HG03354 (cell line): ENCODE data around the gene VENTX.
"Not testable (repeated sequence)": the region's sequence is repeated elsewhere in the genome, so short reads cannot be mapped to it uniquely, and the experiment has no call there.

Experiments
- ATAC-seq: cut with Tn5 transposase; IDR thresholded peaks from one replicate; pipeline ENCODE4 v1.9.1; 2021; ENCODE audit warnings: mild to moderate bottlenecking; ENCODE audit not compliant: unreplicated experiment, poor library complexity, severe bottlenecking

The VENTX gene

GRCh38 chr10:133213641-133214467 is 23.8 kb upstream of the VENTX start:
- no peak for ATAC-seq

- no peak for ATAC-seq
These were observed 22.9 kb upstream of the VENTX start for GRCh38 chr10:133214468-133215410.

- ATAC-seq = no peak
These were observed 22.1 kb upstream of the VENTX start for GRCh38 chr10:133215586-133215985.

GRCh38 chr10:133216776-133217175 is 20.9 kb upstream of the VENTX start:
- ATAC-seq = no peak

GRCh38 chr10:133217800-133218589 is 19.7 kb upstream of the VENTX start:
- ATAC-seq = no peak

GRCh38 chr10:133218891-133219290 is 18.8 kb upstream of the VENTX start:
- ATAC-seq = no peak

- ATAC-seq = no peak
These were observed 17.9 kb upstream of the VENTX start for GRCh38 chr10:133219782-133220181.

GRCh38 chr10:133221331-133221730 is 16.3 kb upstream of the VENTX start:
- no peak for ATAC-seq

GRCh38 chr10:133221756-133222155 is 15.9 kb upstream of the VENTX start:
- ATAC-seq = not testable (repeated sequence)

- ATAC-seq = no peak
These were observed 13.6 kb upstream of the VENTX start for GRCh38 chr10:133224076-133224475.

- no peak for ATAC-seq
These were observed 12.8 kb upstream of the VENTX start for GRCh38 chr10:133224756-133225372.

- ATAC-seq = no peak
These were observed 11.9 kb upstream of the VENTX start for GRCh38 chr10:133225707-133226191.

- no peak for ATAC-seq
These were observed 11.3 kb upstream of the VENTX start for GRCh38 chr10:133226251-133226808.

GRCh38 chr10:133227256-133227655 is 10.4 kb upstream of the VENTX start:
- ATAC-seq = no peak

GRCh38 chr10:133229265-133230043 is 8.2 kb upstream of the VENTX start:
- ATAC-seq = no peak

GRCh38 chr10:133230044-133230361 is 7.7 kb upstream of the VENTX start, which contains the start of gene UTF1:
UTF1 (plus strand) TSS chr10:133230217; CDS start chr10:133230289, 72 bp downstream.
- ATAC-seq = no peak

GRCh38 chr10:133230387-133231195 is 7.1 kb upstream of the VENTX start:
- ATAC-seq = no peak
